Measurements from ENCODE around the gene BMAL2.

BMAL2 gene

DNA sequence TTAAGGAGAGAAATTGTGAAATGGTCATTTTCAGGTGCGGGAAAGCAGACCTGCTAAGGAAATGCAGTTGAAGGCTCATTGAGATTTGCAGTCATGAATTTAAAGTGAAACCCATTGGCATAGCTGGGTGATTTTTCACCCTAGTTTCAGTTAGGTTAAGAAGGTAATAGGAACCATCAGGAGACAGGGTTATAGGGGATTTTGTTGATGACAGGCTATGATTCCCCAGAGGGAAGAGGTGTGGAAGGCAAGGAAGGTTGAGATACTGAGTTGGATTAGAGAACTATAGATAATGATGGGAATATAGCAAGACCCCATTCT lies 22.7 kb upstream of the BMAL2 start:
- TF ChIP-seq SPI1 (IDR thresholded peaks at IDR 0.05; ENCODE audit: low read depth, low read length) (no peak), TAF1 (IDR thresholded peaks at IDR 0.05; ENCODE audit: low read depth, low read length) (no peak), PAX5 (IDR thresholded peaks at IDR 0.05; ENCODE audit: insufficient read depth, low read length, severe bottlenecking) (no peak), POU2F2 (IDR thresholded peaks at IDR 0.05; ENCODE audit: low read depth, low read length) (no peak), POLR2A (IDR thresholded peaks at IDR 0.05; ENCODE audit: low read depth, low read length) (no peak), POLR2AphosphoS5 (IDR thresholded peaks at IDR 0.05; ENCODE audit: low read depth, low read length) (no peak)
- DNase-seq (ENCODE audit: insufficient read length, low spot score) (no peak), FAIRE-seq (peak; percentile 78)

DNA sequence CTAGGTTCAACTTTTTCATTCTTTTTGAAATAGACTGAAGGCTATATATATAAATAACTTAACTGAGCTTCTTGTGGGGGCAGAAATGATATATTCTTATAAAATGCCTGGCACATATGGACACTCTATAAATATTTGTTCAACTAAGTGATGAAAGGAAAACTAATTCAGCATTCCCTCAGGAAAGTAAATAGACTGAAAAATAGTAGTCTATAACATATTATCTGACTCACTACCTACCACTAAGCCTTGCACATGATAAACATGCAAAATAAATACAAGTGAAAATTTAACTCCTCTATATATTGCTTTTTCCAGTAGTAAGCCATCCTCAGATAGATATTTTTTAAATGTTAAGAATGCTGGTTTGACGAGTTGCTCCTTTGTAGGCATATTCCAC lies 15.7 kb upstream of the BMAL2 start:
- FAIRE-seq = no peak

DNA sequence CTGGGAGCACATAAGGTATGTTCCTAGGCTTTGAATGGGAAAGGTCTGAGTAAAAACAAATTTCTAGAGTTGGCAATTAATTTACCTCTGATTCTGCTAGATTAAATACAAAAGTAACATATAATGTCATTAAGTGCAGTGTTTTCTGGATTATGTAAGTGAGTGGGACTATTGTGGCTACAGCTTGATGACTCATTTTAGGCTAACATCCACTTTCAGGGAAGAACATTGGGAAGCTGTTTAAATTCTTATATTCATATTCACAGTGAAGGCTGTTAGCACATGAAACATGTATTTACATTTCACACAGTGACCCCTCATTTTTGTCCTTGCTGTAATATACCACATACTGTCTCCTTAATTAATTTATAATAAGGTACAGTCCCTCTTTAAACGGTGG lies 13.2 kb upstream of the BMAL2 start:
- DNase-seq (ENCODE audit: insufficient read length, low spot score) (no peak), FAIRE-seq (no peak)
- TF ChIP-seq TAF1 (IDR thresholded peaks at IDR 0.05; ENCODE audit: low read depth, low read length) (no peak), POLR2AphosphoS5 (IDR thresholded peaks at IDR 0.05; ENCODE audit: low read depth, low read length) (no peak), SPI1 (IDR thresholded peaks at IDR 0.05; ENCODE audit: low read depth, low read length) (no peak), POLR2A (IDR thresholded peaks at IDR 0.05; ENCODE audit: low read depth, low read length) (no peak), PAX5 (IDR thresholded peaks at IDR 0.05; ENCODE audit: insufficient read depth, low read length, severe bottlenecking) (no peak), POU2F2 (IDR thresholded peaks at IDR 0.05; ENCODE audit: low read depth, low read length) (no peak)

More for the DNA sequence above, 15.7 kb upstream of the BMAL2 start:
- DNase-seq (ENCODE audit: insufficient read length, low spot score) = no peak
- TF ChIP-seq POLR2A (IDR thresholded peaks at IDR 0.05; ENCODE audit: low read depth, low read length) (no peak), PAX5 (IDR thresholded peaks at IDR 0.05; ENCODE audit: insufficient read depth, low read length, severe bottlenecking) (no peak), TAF1 (IDR thresholded peaks at IDR 0.05; ENCODE audit: low read depth, low read length) (no peak), POLR2AphosphoS5 (IDR thresholded peaks at IDR 0.05; ENCODE audit: low read depth, low read length) (no peak), POU2F2 (IDR thresholded peaks at IDR 0.05; ENCODE audit: low read depth, low read length) (no peak), SPI1 (IDR thresholded peaks at IDR 0.05; ENCODE audit: low read depth, low read length) (no peak)

DNA sequence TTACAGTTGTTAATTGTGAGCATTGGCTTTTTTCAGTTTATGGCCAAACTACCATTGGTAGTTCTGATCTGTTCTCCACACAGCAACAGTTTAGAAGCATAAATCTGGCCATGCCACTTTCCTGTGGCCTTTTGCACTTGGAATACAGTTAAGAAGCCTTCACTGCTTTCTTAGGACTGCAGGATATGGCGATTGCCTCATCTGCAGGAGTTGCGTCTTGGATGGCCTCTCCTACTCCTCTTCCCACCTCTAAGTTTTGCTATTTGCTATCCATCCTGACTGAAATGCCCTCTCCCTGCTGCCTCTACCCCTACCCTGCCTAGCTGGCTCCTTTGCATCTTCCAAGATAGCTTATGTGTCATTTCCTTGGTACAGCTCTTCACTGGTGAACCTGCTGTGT lies 12.8 kb upstream of the BMAL2 start:
- FAIRE-seq = no peak
- no peak for DNase-seq (ENCODE audit: insufficient read length, low spot score)
- TF ChIP-seq POLR2AphosphoS5 (IDR thresholded peaks at IDR 0.05; ENCODE audit: low read depth, low read length) (no peak), POU2F2 (IDR thresholded peaks at IDR 0.05; ENCODE audit: low read depth, low read length) (no peak), SPI1 (IDR thresholded peaks at IDR 0.05; ENCODE audit: low read depth, low read length) (no peak), POLR2A (IDR thresholded peaks at IDR 0.05; ENCODE audit: low read depth, low read length) (no peak), TAF1 (IDR thresholded peaks at IDR 0.05; ENCODE audit: low read depth, low read length) (no peak)

DNA sequence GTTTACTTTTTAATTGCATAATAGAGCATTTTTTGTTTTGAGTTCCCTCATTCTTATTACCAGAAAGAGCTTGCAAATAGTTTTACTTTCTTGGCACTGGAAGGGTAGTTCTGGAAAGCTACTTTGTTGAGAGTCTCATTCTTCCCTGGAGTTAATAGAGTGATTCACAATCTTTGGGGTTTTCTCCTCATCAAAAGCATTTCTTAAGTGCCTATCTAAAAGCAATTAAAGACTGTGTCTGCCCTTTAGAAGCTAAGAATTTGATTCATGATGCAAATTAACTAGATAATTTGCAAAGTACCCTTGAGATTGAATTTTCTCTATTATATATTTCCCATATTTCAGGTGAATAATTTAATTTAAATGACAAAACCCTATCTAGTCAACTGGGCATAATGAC lies 8.1 kb upstream of the BMAL2 start:
- FAIRE-seq (no peak), DNase-seq (ENCODE audit: insufficient read length, low spot score) (no peak)
- TF ChIP-seq SPI1 (IDR thresholded peaks at IDR 0.05; ENCODE audit: low read depth, low read length) = no peak

DNA sequence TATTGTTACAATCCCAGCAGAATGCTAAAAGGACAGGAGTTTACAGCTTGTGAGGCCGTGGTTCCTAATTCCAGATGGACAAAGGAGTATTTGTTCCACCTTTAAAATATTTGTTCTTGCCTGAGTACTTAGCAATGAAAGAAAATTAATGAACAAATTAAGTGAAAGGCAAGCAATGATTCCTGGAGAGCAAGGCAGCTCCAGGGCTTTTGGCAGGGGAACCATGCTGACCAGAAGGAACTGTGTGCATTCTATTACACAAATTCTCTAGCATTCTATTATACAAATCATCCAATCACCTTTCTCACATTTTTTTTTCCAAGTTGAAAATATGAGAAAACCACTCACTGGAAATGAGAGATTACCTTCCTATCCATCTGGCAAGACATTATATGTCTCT lies 1.8 kb upstream of the BMAL2 start:
- FAIRE-seq (no peak), DNase-seq (ENCODE audit: insufficient read length, low spot score) (no peak)
- no peak for TF ChIP-seq SPI1 (IDR thresholded peaks at IDR 0.05; ENCODE audit: low read depth, low read length)
- no peak for TF ChIP-seq POLR2A (IDR thresholded peaks at IDR 0.05; ENCODE audit: low read depth, low read length)
- no peak for TF ChIP-seq PAX5 (IDR thresholded peaks at IDR 0.05; ENCODE audit: insufficient read depth, low read length, severe bottlenecking)
- no peak for TF ChIP-seq POU2F2 (IDR thresholded peaks at IDR 0.05; ENCODE audit: low read depth, low read length)
- TF ChIP-seq POLR2AphosphoS5 (IDR thresholded peaks at IDR 0.05; ENCODE audit: low read depth, low read length) = no peak
- TF ChIP-seq TAF1 (IDR thresholded peaks at IDR 0.05; ENCODE audit: low read depth, low read length) = no peak

DNA sequence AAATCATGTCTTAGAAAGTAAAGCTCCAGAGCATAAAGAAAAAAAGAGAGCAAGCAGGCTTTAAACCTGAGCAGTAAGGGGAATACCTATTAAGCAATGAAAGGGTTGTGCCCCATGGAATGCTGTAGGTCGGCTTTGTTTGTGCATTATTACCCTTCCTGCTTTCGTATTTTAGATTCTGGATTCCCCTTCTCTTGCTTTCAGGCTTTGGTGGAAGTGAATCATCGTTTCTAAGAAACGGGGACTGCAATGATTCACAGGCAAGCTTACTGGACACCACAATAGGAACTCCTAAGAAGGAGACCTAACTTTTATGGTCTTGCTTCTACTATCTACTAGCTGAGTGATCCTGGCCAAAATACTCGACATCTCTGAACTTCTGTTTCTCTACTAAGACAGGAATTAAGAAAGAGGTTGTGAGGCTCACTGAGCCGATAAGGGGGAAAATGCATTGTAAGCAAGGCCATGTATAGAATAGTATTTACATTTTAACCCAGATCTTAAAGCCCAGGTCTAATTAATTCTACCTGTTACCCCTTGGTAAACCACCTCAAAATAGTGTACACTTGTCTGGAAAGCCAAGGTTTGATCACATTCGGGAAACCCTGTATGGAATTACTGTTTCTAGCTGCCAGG lies 1.2 kb upstream of the BMAL2 start:
- TF ChIP-seq POU2F2 (IDR thresholded peaks at IDR 0.05; ENCODE audit: low read depth, low read length) (no peak), PAX5 (IDR thresholded peaks at IDR 0.05; ENCODE audit: insufficient read depth, low read length, severe bottlenecking) (no peak), SPI1 (IDR thresholded peaks at IDR 0.05; ENCODE audit: low read depth, low read length) (peak; percentile 31; the same call in 1 of the 2 replicates), TAF1 (IDR thresholded peaks at IDR 0.05; ENCODE audit: low read depth, low read length) (no peak), POLR2AphosphoS5 (IDR thresholded peaks at IDR 0.05; ENCODE audit: low read depth, low read length) (no peak)
- FAIRE-seq (peak; percentile 47), DNase-seq (ENCODE audit: insufficient read length, low spot score) (no peak)

DNA sequence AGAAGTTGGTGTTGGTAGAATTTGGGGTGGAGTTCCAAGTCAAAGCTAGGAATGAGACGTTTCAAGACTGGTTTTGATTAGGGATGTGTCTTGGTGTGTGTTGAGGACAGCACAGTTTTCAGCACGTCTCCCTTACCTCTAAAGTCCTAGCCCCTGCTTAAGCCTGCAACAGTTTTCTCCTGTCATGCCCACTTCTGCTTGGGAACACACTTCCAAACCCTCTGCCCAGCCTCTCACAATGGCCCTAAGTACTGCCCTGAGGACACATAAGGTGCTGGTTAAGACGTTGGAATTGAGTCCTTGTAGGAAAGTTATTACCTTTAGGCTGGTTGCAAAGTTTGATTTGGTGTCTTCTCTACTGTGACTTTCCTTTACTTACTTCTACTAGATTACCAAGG lies 710 bp upstream of the BMAL2 start:
- TF ChIP-seq SPI1 (IDR thresholded peaks at IDR 0.05; ENCODE audit: low read depth, low read length) (no peak), POLR2A (IDR thresholded peaks at IDR 0.05; ENCODE audit: low read depth, low read length) (peak; percentile 49; the same call in 1 of the 2 replicates)
- FAIRE-seq (peak; percentile 89), DNase-seq (ENCODE audit: insufficient read length, low spot score) (no peak)

DNA sequence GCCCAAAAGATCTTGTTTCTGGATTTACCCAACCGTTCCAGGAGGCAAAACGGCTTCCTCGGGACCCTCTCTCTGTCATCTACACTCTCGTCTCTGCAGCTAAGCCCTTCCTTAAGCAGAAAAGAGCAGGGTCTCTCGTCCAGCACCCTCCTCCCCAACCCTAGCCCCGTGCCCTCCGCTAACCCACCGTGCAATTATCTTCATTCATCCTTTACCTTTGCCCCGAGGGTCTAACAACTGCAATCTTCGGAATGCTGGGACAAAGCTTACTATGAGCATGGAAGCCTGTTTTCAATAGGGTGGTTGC lies 276 bp upstream of the BMAL2 start:
- DNase-seq (ENCODE audit: insufficient read length, low spot score) (no peak), FAIRE-seq (no peak)
- TF ChIP-seq POLR2A (IDR thresholded peaks at IDR 0.05; ENCODE audit: low read depth, low read length) = no peak
- TF ChIP-seq SPI1 (IDR thresholded peaks at IDR 0.05; ENCODE audit: low read depth, low read length) = no peak
- no peak for TF ChIP-seq PAX5 (IDR thresholded peaks at IDR 0.05; ENCODE audit: insufficient read depth, low read length, severe bottlenecking)
- TF ChIP-seq TAF1 (IDR thresholded peaks at IDR 0.05; ENCODE audit: low read depth, low read length) = no peak
- no peak for TF ChIP-seq POU2F2 (IDR thresholded peaks at IDR 0.05; ENCODE audit: low read depth, low read length)
- TF ChIP-seq POLR2AphosphoS5 (IDR thresholded peaks at IDR 0.05; ENCODE audit: low read depth, low read length) = no peak; the same call in 1 of the 2 replicates

DNA sequence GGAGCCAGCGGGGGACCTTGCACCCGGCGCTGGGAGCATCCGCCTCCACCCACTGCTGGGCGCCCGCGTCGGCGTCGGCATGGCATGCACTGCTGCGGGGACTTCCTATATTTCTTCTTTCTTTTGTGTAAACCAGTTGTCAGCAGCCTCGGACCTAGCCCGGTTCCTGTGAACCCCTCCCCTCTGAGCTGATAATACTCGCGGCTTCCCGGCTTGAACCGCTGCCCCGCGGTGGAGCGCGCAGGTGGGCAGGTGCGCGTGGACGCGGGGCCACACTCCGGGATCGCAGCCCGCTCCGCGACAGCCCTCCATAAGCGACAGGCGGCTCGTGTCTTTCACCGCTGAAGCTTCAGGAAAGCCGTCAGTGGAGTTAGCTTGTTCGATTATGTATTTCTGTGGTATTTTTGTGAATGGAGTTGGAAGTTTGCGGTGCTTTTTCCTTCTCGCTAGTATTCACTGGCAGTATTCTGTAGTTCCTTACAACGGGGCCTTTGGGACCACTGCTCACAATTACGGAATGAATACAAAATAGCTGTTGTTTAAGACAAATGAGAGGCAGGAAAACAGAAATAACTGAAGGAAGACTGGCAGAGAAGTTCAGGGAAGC lies 870 bp downstream of the BMAL2 start:
- peak; percentile 23 for FAIRE-seq
- DNase-seq (ENCODE audit: insufficient read length, low spot score) = no peak
- TF ChIP-seq SPI1 (IDR thresholded peaks at IDR 0.05; ENCODE audit: low read depth, low read length) = peak; percentile 36; the same call in 1 of the 2 replicates
- no peak for TF ChIP-seq POLR2A (IDR thresholded peaks at IDR 0.05; ENCODE audit: low read depth, low read length)
